Measurements from ENCODE around the gene MASP1.

MASP1 gene

GRCh38 chr3:187296911-187297310, 5.4 kb upstream of the MASP1 start:
- in situ Hi-C loops (cut with HindIII; ENCODE audit: low sequenced_read_pairs), result no loop called here

GRCh38 chr3:187296058-187296457, 4.5 kb upstream of the MASP1 start:
- TF ChIP-seq, protein P1, sequence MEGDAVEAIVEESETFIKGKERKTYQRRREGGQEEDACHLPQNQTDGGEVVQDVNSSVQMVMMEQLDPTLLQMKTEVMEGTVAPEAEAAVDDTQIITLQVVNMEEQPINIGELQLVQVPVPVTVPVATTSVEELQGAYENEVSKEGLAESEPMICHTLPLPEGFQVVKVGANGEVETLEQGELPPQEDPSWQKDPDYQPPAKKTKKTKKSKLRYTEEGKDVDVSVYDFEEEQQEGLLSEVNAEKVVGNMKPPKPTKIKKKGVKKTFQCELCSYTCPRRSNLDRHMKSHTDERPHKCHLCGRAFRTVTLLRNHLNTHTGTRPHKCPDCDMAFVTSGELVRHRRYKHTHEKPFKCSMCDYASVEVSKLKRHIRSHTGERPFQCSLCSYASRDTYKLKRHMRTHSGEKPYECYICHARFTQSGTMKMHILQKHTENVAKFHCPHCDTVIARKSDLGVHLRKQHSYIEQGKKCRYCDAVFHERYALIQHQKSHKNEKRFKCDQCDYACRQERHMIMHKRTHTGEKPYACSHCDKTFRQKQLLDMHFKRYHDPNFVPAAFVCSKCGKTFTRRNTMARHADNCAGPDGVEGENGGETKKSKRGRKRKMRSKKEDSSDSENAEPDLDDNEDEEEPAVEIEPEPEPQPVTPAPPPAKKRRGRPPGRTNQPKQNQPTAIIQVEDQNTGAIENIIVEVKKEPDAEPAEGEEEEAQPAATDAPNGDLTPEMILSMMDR (IDR thresholded peaks at IDR 0.05; ENCODE audit: low read depth, low read length), result no peak
- in situ Hi-C loops (cut with HindIII; ENCODE audit: low sequenced_read_pairs), result no loop called here

More at GRCh38 chr3:187296911-187297310, 5.4 kb upstream of the MASP1 start:
- no peak overlapping the region for H3K4me3 ChIP-seq (ENCODE audit: low read depth, low read length)
- DNase-seq (ENCODE audit: low read depth, low spot score), result no peak
- TF ChIP-seq, protein P1 (IDR thresholded peaks at IDR 0.05; ENCODE audit: low read depth, low read length), result no peak

GRCh38 chr3:187295316-187296034, 3.9 kb upstream of the MASP1 start:
- H3K4me3 ChIP-seq (ENCODE audit: low read depth, low read length), result no peak overlapping the region
- TF ChIP-seq, protein P1 (IDR thresholded peaks at IDR 0.05; ENCODE audit: low read depth, low read length), result peak; percentile 17
- in situ Hi-C loops (cut with HindIII; ENCODE audit: low sequenced_read_pairs), result no loop called here
- DNase-seq (ENCODE audit: low read depth, low spot score), result no peak

More at GRCh38 chr3:187296058-187296457, 4.5 kb upstream of the MASP1 start:
- no peak overlapping the region for H3K4me3 ChIP-seq (ENCODE audit: low read depth, low read length)
- DNase-seq (ENCODE audit: low read depth, low spot score), result no peak

GRCh38 chr3:187293516-187294430, 2.2 kb upstream of the MASP1 start:
- H3K4me3 ChIP-seq (ENCODE audit: low read depth, low read length), result no peak overlapping the region
- in situ Hi-C loops (cut with HindIII; ENCODE audit: low sequenced_read_pairs), result no loop called here
- TF ChIP-seq, protein P1 (IDR thresholded peaks at IDR 0.05; ENCODE audit: low read depth, low read length), result no peak
- no peak for DNase-seq (ENCODE audit: low read depth, low spot score)

GRCh38 chr3:187292631-187293515, 1.3 kb upstream of the MASP1 start:
- in situ Hi-C loops (cut with HindIII; ENCODE audit: low sequenced_read_pairs), result no loop called here
- TF ChIP-seq, protein P1 (IDR thresholded peaks at IDR 0.05; ENCODE audit: low read depth, low read length), result no peak
- no peak overlapping the region for H3K4me3 ChIP-seq (ENCODE audit: low read depth, low read length)
- DNase-seq (ENCODE audit: low read depth, low spot score), result no peak

DNA sequence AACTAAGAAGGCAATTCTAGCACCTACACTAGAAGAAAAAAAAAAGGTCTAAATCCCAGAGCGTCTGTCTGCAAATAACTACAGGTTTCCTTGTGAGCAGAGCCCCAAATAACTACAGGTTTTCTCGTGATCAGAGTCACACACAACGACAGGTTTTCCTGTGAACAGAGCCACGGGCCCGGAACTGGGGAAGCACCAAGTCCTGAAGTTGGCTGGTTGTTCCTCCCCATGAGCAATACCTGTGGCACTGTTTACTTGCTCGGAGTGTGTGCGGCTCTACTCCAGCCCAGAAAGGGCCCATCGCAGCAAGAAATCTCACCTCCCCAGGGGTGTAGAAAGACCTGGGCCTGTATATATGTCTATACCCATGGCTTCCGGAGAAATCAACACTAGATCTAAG, 644 bp upstream of the MASP1 start:
- no peak for DNase-seq (ENCODE audit: low read depth, low spot score)
- in situ Hi-C loops (cut with HindIII; ENCODE audit: low sequenced_read_pairs), result no loop called here
- TF ChIP-seq, protein P1 (IDR thresholded peaks at IDR 0.05; ENCODE audit: low read depth, low read length), result no peak
- no peak overlapping the region for H3K4me3 ChIP-seq (ENCODE audit: low read depth, low read length)

All from astrocyte of the spinal cord (primary cell).